Fibroblast of lung (primary cell): ENCODE results near the gene CERS6. TPM values are rescaled to one million over a fixed set of nuclear protein-coding genes. Genes with fewer than 3 reads are reported as not detected.

Source experiments
- DNase-seq, 2 donors: peaks; one replicate each; pipeline versions ENCODE4 v3.0.0 to v3.0.0-alpha.2; 2010; ENCODE audit warnings: low read depth in 2 of 2
- H2AFZ ChIP-seq: 2 replicates; pipeline ENCODE4 v1.5.1; 2012; ENCODE audit warnings: low read length, control low read depth, inconsistent platforms
- H3K27ac ChIP-seq: 2 replicates; pipeline ENCODE4 v1.5.1; 2011; ENCODE audit warnings: low read length, control low read depth; ENCODE audit not compliant: insufficient read depth
- H3K27me3 ChIP-seq: 2 replicates; pipeline ENCODE4 v1.5.1; 2011; ENCODE audit warnings: mild to moderate bottlenecking, low read length; ENCODE audit not compliant: control insufficient read depth, insufficient read depth
- H3K36me3 ChIP-seq: 2 replicates; pipeline ENCODE4 v1.5.1; 2011; ENCODE audit warnings: low read length; ENCODE audit not compliant: control insufficient read depth, insufficient read depth
- H3K4me1 ChIP-seq: 2 replicates; pipeline ENCODE4 v1.5.1; 2011; ENCODE audit warnings: low read length; ENCODE audit not compliant: control insufficient read depth, insufficient read depth; ENCODE audit errors: extremely low read depth
- H3K4me2 ChIP-seq: 2 replicates; pipeline ENCODE4 v1.5.1; 2011; ENCODE audit warnings: low read length, control low read depth; ENCODE audit not compliant: insufficient read depth; ENCODE audit errors: extremely low read depth
- H3K4me3 ChIP-seq, 4 experiments: fragments of 200-600 bp in 1 of 4; sonication (generic) in 1 of 4; replicated peaks in 1 of 4; 2 replicates each; pipeline ENCODE4 v1.5.1; 2011 to 2016; ENCODE audit warnings: low read length in 4 of 4, low read depth in 3 of 4, mild to moderate bottlenecking in 3 of 4, control low read depth in 2 of 4, inconsistent platforms in 1 of 4, mixed read lengths in 1 of 4; ENCODE audit not compliant: insufficient read depth in 1 of 4; ENCODE audit errors: control extremely low read depth in 1 of 4
- H3K79me2 ChIP-seq: 2 replicates; pipeline ENCODE4 v1.5.1; 2012; ENCODE audit warnings: mild to moderate bottlenecking, low read length, inconsistent platforms; ENCODE audit not compliant: control insufficient read depth, insufficient read depth
- H3K9ac ChIP-seq: 2 replicates; pipeline ENCODE4 v1.5.1; 2011; ENCODE audit warnings: mild to moderate bottlenecking, low read length, control low read depth; ENCODE audit not compliant: insufficient read depth
- H3K9me3 ChIP-seq: 2 replicates; pipeline ENCODE4 v1.5.1; 2012; ENCODE audit warnings: low read depth, low read length; ENCODE audit not compliant: control insufficient read depth, insufficient read depth
- H4K20me1 ChIP-seq: 2 replicates; pipeline ENCODE4 v1.5.1; 2011; ENCODE audit warnings: low read length; ENCODE audit not compliant: control insufficient read depth, insufficient read depth; ENCODE audit errors: extremely low read depth
- CTCF ChIP-seq, 2 donors: IDR thresholded peaks in 1 of 2; conservative IDR thresholded peaks in 1 of 2; 1 replicate in 1 of 2; 2 replicates in 1 of 2; pipeline ENCODE4 v1.5.1; 2011 to 2012; ENCODE audit warnings: low read length in 2 of 2, control low read depth in 1 of 2, inconsistent platforms in 1 of 2, low read depth in 1 of 2, mild to moderate bottlenecking in 1 of 2
- EZH2 ChIP-seq: IDR thresholded peaks from 2 replicates; pipeline ENCODE4 v1.5.1; 2012; ENCODE audit warnings: low read length, control low read depth, mild to moderate bottlenecking; ENCODE audit errors: missing control alignments
- polyA plus RNA-seq, 2 donors: library from polyadenylated mRNA; depleted of rRNA in 1 of 2; stranded (reverse) in 1 of 2; unstranded in 1 of 2; fragments of >200 nt; gene quantifications; 2 replicates each; pipeline ENCODE4 v1.2.1, GENCODE V29; 2011 to 2012; ENCODE audit warnings: missing spikeins in 1 of 2
- total RNA-seq: library from RNA; depleted of rRNA; stranded (reverse); fragments of >200 nt; gene quantifications from 2 replicates; pipeline ENCODE4 v1.2.1, GENCODE V29; 2014

The CERS6 gene
- total and polyA plus RNA-seq, 2 donors (not counting 1 experiment from before 2014, with no cell fraction given): 7.2 to 16.5 TPM

- no peak for DNase-seq
- H3K9ac ChIP-seq: no peak overlapping the region
- no peaks in the 10 kb centered on the region for H3K79me2 ChIP-seq
- no peak overlapping the region for H2AFZ ChIP-seq
- H3K36me3 ChIP-seq: no peaks in the 10 kb centered on the region
- no peaks in the 10 kb centered on the region for H3K9me3 ChIP-seq
- TF ChIP-seq CTCF (conservative IDR thresholded peaks at IDR 0.05 in 1 of 2, IDR thresholded peaks at IDR 0.05 in 1 of 2; ENCODE audit: low read depth in 1 of 2, low read length in 2 of 2) (no peak), EZH2 (no peak)
- no peak overlapping the region for H3K4me2 ChIP-seq
- no peak overlapping the region for H3K4me3 ChIP-seq
- H3K4me1 ChIP-seq: no peaks in the 10 kb centered on the region
- H3K27ac ChIP-seq: no peak overlapping the region
- H4K20me1 ChIP-seq: no peaks in the 10 kb centered on the region
- H3K27me3 ChIP-seq: no peaks in the 10 kb centered on the region
Observed at GRCh38 chr2:168438553-168438952, 17.5 kb upstream of the CERS6 start.

DNA sequence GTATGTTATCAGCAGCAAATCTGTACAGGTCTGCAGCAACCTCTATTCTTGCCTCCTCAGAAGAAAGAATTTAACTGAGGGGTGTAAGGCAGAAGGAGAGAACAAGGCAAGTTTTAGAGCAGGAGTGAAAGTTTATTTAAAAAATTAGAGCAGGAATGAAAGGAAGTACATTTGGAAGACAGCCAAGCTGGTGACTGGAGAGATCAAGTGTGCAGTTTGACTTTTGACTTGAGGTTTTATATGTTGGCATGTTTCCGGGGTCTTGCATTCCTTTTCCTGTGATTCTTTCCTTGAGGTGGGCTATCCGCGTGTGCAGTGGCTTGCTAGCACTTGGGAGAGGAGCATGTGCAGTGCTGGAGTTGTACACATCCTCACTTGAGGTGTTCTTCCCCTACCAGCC is 16.5 kb upstream of the CERS6 start:
- H2AFZ ChIP-seq: no peak overlapping the region
- H3K27me3 ChIP-seq: no peaks in the 10 kb centered on the region
- peak; percentile 46 to 50 for DNase-seq
- no peak overlapping the region for H3K4me2 ChIP-seq
- no peaks in the 10 kb centered on the region for H3K79me2 ChIP-seq
- no peak overlapping the region for H3K9ac ChIP-seq
- TF ChIP-seq EZH2 (no peak), CTCF (conservative IDR thresholded peaks at IDR 0.05 in 1 of 2, IDR thresholded peaks at IDR 0.05 in 1 of 2; ENCODE audit: low read depth in 1 of 2, low read length in 2 of 2) (no peak)
- no peaks in the 10 kb centered on the region for H3K4me1 ChIP-seq
- H3K27ac ChIP-seq: no peak overlapping the region
- H3K4me3 ChIP-seq: no peak overlapping the region
- no peaks in the 10 kb centered on the region for H4K20me1 ChIP-seq
- H3K9me3 ChIP-seq: no peaks in the 10 kb centered on the region
- no peaks in the 10 kb centered on the region for H3K36me3 ChIP-seq

DNA sequence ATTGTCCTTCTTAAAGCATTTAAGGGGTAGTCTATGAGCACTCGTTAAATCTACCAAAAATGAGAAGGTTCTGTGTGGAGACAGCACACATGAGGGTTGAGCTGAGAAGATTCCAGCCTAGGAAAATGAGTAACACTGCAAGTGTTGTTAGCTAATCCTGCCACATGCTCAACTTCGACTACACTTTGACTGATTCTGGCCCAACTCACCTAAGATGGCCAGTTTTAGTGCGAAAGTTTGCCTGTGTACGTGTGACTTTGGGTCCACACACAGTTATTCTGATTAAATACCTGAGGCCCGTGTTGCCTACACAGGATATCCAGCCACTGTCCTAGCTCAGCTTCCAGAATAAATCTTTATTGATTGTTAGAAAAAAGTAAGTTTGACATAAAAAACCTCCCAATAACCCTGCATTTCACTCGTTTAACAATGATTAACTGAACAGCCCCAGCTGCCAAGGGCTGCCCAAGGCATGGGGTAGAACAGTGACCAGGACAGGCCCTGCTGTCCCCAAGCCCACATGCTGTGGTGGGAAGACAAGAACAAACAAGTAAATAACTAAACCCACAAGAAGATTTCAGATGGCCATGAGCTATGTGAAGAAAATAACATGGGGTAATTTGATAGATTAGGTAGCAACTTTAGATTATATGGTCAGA is 14.7 kb upstream of the CERS6 start:
- no peak for TF ChIP-seq CTCF (conservative IDR thresholded peaks at IDR 0.05 in 1 of 2, IDR thresholded peaks at IDR 0.05 in 1 of 2; ENCODE audit: low read depth in 1 of 2, low read length in 2 of 2)
- no peak for TF ChIP-seq EZH2
- Histone ChIP-seq H3K9me3 (no peaks in the 10 kb centered on the region), H4K20me1 (no peaks in the 10 kb centered on the region)

More for the DNA sequence above, 14.7 kb upstream of the CERS6 start:
- H3K27me3 ChIP-seq: no peaks in the 10 kb centered on the region
- no peak for DNase-seq
- no peaks in the 10 kb centered on the region for H3K4me1 ChIP-seq
- no peaks in the 10 kb centered on the region for H3K36me3 ChIP-seq
- no peak overlapping the region for H3K4me3 ChIP-seq
- H3K9ac ChIP-seq: no peak overlapping the region
- no peak overlapping the region for H3K27ac ChIP-seq
- no peak overlapping the region for H2AFZ ChIP-seq
- H3K4me2 ChIP-seq: no peak overlapping the region
- no peaks in the 10 kb centered on the region for H3K79me2 ChIP-seq
